KOPT-K1 (cell line): ENCODE data around the gene RPS15.

Experiments
- H3K27ac ChIP-seq: fragments of 200-600 bp; sonication (generic); 2 replicates; pipeline ENCODE4 v1.5.1; 2016; ENCODE audit warnings: antibody characterized with exemption, mild to moderate bottlenecking, low read depth, low read length; ENCODE audit not compliant: poor library complexity, severe bottlenecking
- H3K36me3 ChIP-seq: fragments of 200-600 bp; sonication (generic); 2 replicates; pipeline ENCODE4 v1.5.1; 2017; ENCODE audit warnings: antibody characterized with exemption, mild to moderate bottlenecking, low read length, moderate library complexity; ENCODE audit not compliant: insufficient read depth
- H3K9me3 ChIP-seq: fragments of 200-600 bp; sonication (generic); 2 replicates; pipeline ENCODE4 v1.5.1; 2017; ENCODE audit warnings: antibody characterized with exemption, low read length, mild to moderate bottlenecking; ENCODE audit not compliant: insufficient read depth, poor library complexity, severe bottlenecking

The RPS15 gene

DNA sequence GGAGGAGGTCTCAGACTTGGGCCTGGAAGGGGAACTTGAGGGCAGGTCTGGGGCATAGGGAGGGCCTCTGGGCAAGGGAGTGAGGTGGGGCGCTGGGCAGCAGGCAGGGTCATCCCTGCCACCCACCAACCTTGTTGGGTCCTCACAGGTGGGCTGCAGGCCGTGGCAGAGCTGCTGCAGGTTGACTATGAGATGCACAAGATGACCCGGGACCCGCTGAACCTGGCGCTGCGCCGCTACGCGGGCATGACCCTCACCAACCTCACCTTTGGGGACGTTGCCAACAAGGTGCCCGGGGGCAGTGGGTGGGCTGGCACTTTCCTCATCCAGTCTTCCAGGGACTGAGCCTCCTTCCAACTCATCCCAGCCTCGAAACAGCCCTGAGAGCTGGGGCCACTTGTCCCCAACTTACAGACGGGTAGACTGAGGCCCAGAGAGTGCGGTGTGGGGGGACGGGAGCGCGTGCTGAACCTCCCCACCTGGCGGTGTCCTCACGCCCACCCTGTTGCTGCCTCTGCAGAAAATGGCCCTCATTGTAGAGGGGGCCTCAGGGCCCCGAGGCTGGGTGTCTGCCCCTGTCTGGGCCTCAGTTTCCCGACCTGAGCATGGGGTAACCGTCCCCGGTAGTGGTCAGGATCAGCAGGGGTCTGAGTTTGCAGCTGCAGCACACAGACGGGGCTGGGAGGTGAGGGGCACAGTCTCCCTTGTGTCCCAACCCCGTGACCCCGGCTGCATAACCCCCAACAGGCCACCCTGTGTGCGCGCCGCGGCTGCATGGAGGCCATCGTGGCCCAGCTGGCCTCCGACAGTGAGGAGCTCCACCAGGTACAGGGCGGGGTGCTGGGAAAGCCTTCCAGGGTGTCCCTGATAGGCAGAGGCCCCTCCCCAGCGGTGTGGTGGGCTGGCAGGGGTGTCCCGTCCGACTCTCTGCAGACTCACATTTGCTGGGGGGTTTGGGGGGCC is 22.1 kb downstream of the RPS15 start:
- Histone ChIP-seq H3K36me3 (no peaks in the 10 kb centered on the region), H3K9me3 (no peaks in the 10 kb centered on the region), H3K27ac (no peak overlapping the region)

DNA sequence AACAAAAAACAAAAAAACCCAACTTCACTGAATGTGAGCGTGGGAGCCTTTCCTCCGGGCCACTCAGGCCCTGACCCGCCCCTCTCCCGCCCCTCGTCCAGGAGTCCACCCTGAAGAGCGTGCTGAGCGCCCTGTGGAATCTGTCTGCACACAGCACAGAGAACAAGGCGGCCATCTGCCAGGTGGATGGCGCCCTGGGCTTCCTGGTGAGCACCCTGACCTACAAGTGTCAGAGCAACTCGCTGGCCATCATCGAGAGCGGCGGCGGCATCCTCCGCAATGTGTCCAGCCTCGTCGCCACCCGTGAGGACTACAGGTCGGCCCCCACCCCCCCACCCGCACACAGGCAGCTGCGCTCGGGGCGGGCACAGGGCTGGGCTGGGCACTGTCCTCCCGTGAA is 23.7 kb downstream of the RPS15 start:
- Histone ChIP-seq H3K36me3 (no peaks in the 10 kb centered on the region), H3K27ac (no peak overlapping the region), H3K9me3 (no peaks in the 10 kb centered on the region)

DNA sequence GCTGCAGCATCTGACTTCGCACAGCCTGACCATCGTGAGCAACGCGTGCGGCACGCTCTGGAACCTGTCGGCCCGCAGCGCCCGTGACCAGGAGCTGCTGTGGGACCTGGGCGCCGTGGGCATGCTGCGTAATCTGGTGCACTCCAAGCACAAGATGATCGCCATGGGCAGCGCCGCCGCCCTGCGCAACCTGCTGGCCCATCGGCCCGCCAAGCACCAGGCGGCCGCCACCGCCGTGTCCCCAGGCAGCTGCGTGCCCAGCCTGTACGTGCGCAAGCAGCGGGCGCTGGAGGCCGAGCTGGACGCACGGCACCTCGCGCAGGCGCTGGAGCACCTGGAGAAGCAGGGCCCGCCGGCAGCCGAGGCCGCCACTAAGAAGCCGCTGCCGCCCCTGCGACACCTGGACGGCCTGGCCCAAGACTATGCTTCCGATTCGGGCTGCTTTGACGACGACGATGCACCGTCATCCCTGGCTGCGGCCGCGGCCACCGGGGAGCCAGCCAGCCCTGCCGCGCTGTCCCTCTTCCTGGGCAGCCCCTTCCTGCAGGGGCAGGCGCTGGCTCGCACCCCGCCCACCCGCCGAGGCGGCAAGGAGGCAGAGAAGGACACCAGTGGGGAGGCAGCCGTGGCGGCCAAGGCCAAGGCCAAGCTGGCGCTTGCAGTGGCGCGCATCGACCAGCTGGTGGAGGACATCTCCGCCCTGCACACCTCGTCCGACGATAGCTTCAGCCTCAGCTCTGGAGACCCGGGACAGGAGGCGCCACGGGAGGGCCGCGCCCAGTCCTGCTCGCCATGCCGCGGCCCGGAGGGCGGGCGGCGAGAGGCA is 27.2 kb downstream of the RPS15 start:
- Histone ChIP-seq H3K36me3 (no peaks in the 10 kb centered on the region), H3K27ac (no peak overlapping the region), H3K9me3 (no peaks in the 10 kb centered on the region)

DNA sequence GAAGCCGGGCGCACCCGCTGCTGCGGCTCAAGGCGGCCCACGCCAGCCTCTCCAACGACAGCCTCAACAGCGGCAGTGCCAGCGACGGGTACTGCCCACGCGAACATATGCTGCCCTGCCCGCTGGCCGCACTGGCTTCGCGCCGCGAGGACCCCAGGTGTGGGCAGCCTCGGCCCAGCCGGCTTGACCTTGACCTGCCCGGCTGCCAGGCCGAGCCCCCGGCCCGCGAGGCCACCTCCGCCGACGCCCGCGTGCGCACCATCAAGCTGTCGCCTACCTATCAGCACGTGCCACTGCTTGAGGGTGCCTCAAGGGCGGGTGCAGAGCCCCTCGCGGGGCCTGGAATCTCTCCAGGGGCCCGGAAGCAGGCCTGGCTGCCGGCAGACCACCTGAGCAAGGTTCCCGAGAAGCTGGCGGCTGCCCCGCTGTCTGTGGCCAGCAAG is 27.8 kb downstream of the RPS15 start:
- Histone ChIP-seq H3K27ac (no peak overlapping the region), H3K36me3 (no peaks in the 10 kb centered on the region), H3K9me3 (no peaks in the 10 kb centered on the region)

DNA sequence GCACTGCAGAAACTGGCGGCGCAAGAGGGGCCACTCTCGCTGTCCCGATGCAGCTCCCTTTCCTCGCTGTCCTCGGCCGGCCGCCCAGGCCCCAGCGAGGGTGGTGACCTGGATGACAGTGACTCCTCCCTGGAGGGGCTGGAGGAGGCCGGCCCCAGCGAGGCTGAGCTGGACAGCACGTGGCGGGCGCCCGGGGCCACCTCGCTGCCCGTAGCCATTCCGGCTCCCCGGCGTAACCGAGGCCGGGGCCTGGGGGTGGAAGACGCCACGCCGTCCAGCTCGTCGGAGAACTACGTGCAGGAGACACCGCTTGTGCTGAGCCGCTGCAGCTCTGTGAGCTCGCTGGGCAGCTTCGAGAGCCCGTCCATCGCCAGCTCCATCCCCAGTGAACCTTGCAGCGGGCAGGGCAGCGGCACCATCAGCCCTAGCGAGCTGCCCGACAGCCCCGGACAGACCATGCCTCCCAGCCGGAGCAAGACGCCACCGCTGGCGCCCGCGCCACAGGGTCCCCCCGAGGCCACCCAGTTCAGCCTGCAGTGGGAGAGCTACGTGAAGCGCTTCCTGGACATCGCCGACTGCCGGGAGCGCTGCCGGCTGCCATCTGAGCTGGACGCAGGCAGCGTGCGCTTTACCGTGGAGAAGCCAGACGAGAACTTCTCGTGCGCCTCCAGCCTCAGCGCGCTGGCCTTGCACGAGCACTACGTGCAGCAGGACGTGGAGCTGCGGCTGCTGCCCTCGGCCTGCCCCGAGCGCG is 28.4 kb downstream of the RPS15 start:
- no peaks in the 10 kb centered on the region for H3K9me3 ChIP-seq
- H3K27ac ChIP-seq, result no peak overlapping the region

DNA sequence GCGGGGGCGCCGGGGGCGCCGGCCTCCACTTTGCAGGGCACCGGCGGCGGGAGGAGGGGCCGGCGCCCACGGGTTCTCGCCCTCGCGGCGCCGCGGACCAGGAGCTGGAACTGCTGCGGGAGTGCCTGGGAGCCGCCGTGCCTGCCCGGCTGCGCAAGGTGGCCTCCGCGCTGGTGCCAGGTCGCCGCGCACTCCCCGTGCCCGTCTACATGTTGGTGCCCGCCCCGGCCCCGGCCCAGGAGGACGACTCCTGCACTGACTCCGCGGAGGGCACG is 29.0 kb downstream of the RPS15 start:
- H3K9me3 ChIP-seq, result no peaks in the 10 kb centered on the region
- no peaks in the 10 kb centered on the region for H3K36me3 ChIP-seq
- H3K27ac ChIP-seq, result no peak overlapping the region

More for the DNA sequence above, 28.4 kb downstream of the RPS15 start:
- no peaks in the 10 kb centered on the region for H3K36me3 ChIP-seq

DNA sequence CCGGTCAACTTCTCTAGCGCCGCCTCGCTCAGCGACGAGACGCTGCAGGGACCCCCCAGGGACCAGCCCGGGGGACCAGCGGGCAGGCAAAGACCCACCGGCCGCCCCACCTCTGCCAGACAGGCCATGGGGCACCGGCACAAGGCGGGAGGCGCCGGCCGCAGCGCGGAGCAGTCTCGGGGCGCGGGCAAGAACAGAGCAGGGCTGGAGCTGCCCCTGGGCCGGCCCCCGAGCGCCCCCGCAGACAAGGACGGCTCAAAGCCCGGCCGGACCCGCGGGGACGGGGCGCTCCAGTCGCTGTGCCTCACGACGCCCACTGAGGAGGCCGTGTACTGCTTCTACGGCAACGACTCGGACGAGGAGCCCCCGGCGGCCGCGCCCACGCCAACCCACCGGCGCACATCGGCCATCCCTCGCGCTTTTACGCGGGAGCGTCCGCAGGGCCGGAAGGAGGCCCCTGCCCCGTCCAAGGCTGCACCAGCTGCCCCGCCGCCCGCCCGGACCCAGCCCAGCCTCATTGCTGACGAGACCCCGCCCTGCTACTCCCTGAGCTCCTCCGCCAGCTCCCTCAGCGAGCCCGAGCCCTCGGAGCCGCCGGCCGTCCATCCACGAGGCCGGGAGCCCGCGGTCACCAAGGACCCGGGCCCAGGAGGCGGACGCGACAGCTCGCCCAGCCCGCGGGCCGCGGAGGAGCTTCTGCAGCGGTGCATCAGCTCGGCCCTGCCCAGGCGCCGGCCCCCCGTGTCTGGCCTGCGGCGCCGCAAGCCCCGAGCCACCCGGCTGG is 29.5 kb downstream of the RPS15 start:
- H3K27ac ChIP-seq, result no peak overlapping the region
- no peaks in the 10 kb centered on the region for H3K36me3 ChIP-seq
- H3K9me3 ChIP-seq, result no peaks in the 10 kb centered on the region

DNA sequence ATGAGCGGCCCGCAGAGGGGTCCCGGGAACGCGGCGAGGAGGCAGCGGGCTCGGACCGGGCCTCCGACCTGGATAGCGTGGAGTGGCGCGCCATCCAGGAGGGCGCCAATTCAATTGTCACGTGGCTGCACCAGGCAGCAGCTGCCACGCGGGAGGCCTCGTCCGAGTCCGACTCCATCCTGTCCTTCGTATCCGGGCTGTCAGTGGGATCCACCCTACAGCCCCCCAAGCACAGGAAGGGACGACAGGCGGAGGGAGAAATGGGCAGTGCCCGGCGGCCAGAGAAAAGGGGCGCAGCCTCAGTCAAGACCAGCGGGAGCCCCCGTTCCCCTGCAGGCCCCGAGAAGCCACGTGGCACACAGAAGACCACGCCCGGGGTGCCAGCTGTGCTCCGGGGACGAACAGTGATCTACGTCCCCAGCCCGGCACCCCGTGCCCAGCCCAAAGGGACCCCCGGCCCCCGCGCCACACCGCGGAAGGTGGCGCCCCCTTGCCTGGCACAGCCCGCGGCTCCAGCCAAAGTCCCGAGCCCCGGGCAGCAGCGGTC is 30.2 kb downstream of the RPS15 start:
- H3K27ac ChIP-seq, result no peak overlapping the region
- no peaks in the 10 kb centered on the region for H3K9me3 ChIP-seq
- no peaks in the 10 kb centered on the region for H3K36me3 ChIP-seq

DNA sequence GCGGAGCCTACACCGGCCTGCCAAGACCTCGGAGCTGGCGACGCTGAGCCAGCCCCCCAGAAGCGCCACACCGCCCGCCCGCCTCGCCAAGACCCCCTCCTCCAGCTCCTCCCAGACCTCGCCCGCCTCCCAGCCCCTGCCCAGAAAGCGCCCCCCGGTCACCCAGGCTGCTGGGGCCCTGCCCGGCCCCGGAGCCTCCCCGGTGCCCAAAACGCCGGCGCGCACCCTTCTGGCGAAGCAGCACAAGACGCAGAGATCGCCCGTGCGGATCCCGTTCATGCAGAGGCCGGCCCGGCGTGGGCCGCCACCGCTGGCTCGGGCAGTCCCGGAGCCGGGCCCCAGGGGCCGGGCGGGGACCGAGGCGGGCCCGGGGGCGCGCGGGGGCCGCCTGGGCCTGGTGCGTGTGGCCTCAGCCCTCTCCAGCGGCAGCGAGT is 30.6 kb downstream of the RPS15 start:
- Histone ChIP-seq H3K36me3 (no peaks in the 10 kb centered on the region), H3K9me3 (no peaks in the 10 kb centered on the region), H3K27ac (no peak overlapping the region)

DNA sequence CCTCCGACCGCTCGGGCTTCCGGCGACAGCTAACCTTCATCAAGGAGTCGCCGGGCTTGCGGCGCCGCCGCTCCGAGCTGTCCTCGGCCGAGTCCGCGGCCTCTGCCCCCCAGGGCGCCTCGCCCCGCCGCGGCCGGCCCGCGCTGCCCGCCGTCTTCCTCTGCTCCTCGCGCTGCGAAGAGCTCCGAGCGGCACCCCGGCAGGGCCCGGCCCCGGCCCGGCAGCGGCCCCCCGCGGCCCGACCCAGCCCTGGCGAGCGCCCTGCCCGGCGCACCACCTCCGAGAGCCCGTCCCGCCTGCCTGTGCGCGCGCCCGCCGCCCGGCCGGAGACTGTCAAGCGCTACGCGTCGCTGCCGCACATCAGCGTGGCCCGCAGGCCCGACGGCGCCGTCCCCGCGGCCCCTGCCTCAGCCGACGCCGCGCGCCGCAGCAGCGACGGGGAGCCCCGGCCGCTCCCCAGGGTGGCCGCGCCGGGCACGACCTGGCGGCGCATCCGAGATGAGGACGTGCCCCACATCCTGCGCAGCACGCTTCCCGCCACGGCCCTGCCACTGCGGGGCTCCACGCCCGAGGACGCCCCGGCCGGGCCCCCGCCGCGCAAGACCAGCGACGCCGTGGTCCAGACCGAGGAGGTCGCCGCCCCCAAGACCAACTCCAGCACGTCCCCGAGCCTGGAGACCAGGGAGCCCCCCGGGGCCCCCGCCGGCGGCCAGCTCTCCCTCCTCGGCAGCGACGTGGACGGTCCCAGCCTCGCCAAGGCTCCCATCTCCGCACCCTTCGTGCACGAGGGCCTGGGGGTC is 31.3 kb downstream of the RPS15 start:
- Histone ChIP-seq H3K36me3 (peaks cover 3% of the 10 kb centered on the region; the same call in 1 of the 2 replicates), H3K27ac (no peak overlapping the region), H3K9me3 (no peaks in the 10 kb centered on the region)

DNA sequence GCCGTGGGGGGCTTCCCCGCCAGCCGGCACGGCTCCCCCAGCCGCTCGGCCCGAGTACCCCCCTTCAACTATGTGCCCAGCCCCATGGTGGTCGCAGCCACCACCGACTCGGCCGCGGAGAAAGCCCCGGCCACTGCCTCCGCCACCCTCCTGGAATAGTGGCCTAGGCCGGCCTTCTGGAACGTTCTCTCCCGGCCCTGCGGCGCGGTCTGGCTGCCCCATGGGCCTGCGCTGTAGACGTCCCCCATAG is 31.8 kb downstream of the RPS15 start:
- Histone ChIP-seq H3K36me3 (peaks cover 8% of the 10 kb centered on the region; the same call in 1 of the 2 replicates), H3K27ac (no peak overlapping the region), H3K9me3 (no peaks in the 10 kb centered on the region)

DNA sequence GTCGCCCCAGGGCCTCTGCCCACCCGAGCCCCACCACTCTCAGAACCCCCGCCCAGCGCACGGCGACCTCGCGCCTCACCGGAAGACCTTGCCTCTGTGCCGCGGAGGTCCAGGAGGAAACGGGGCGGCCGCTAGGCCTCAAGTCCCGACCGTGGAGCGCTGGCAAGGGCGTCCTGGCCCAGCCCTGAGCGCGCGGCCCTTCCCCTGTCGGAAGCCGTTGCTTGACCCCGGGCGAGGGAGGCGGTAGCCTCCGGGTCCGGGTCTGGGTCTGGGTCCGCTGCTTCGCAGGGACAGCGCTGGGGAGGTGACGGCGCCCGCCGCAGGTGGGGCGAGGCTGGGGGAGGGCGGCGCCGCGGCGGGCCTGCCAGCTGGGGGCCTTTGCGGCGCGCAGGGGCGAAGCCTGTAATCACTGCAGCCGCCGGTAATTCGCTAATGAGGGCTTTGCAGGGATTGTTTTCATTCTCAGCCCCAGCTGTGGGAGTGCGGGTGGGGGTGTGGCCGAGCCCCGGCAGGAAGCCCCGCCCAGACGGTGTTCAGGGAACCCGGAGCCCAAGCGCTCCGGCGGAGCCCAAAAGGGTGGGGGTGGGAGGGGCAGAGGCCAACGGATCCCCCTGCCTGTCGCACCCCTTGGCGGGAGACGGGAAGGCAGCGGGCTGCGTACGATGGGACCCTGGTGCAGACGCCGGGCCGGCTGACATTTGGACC is 32.3 kb downstream of the RPS15 start:
- no peak overlapping the region for H3K27ac ChIP-seq
- peaks cover 12% of the 10 kb centered on the region; the same call in 1 of the 2 replicates for H3K36me3 ChIP-seq
- no peaks in the 10 kb centered on the region for H3K9me3 ChIP-seq

DNA sequence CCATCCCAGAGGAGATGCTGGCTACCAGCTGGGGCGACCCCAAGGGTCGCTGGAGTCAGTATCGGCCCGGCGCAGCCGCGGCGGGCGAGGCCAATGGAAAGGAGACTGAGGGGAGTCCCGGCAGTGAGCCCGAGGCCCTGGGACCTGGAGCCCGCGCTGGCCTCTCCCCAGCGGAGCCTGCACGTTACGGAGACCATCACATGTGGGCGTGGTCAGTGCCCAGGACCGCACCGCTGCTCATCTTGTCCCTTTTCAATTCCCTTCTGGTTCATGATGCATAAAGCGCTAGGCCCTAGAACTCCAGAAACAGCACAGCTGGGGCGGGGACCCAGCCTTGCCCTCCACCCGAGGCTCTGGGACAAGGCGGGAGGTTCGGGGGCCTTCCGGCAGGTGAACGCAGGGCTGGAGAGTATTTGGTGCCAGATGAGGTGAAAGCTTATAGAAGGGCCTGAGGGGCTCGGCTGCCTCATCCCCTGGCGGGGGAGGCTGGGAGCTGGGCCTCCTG is 32.9 kb downstream of the RPS15 start:
- Histone ChIP-seq H3K36me3 (peaks cover 15% of the 10 kb centered on the region; the same call in 1 of the 2 replicates), H3K27ac (no peak overlapping the region), H3K9me3 (no peaks in the 10 kb centered on the region)
